ENCODE results near the gene VSIR.

The VSIR gene

DNA sequence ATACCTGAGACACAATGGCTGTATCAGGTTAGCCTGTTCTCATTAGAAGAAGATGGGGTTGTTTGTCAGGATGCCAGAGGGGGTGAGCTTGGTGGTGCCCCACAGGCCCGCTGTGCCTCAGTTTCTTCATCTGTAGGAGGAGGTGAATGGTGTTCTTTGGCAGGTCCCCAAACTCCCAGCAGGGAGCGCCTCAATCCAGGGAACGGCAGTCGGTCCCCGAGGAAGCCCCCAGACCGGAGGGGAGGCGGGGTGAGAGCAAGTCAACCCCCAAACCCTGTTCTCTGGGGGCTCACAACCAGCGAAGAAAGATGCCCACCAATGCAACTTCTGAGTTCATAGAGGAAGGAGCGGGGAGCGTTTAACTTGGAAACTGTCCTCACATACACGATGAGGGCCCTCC is 69.7 kb downstream of the VSIR start:
- Histone ChIP-seq H3K9me3 (ENCODE audit: insufficient read depth, low read length) (no peaks in the 10 kb centered on the region), H3K4me3 (ENCODE audit: insufficient read length, low read depth) (no peak overlapping the region), H3K4me1 (ENCODE audit: insufficient read depth, insufficient read length) (peaks cover 6% of the 10 kb centered on the region), H3K27me3 (ENCODE audit: insufficient read depth, insufficient read length) (no peaks in the 10 kb centered on the region), H3K9ac (ENCODE audit: insufficient read length, low read depth) (no peak overlapping the region), H3K36me3 (ENCODE audit: insufficient read depth, insufficient read length, low read length) (no peaks in the 10 kb centered on the region)
- TF ChIP-seq ZNF274 (IDR thresholded peaks at IDR 0.05; ENCODE audit: low read depth, low read length) (no peak), SUZ12 (IDR thresholded peaks at IDR 0.05; ENCODE audit: extremely low read depth, insufficient read depth, insufficient read length) (no peak), YY1 (IDR thresholded peaks at IDR 0.05; ENCODE audit: insufficient read depth, insufficient read length) (no peak)
- DNase-seq (ENCODE audit: low read depth, low spot score): no peak

DNA sequence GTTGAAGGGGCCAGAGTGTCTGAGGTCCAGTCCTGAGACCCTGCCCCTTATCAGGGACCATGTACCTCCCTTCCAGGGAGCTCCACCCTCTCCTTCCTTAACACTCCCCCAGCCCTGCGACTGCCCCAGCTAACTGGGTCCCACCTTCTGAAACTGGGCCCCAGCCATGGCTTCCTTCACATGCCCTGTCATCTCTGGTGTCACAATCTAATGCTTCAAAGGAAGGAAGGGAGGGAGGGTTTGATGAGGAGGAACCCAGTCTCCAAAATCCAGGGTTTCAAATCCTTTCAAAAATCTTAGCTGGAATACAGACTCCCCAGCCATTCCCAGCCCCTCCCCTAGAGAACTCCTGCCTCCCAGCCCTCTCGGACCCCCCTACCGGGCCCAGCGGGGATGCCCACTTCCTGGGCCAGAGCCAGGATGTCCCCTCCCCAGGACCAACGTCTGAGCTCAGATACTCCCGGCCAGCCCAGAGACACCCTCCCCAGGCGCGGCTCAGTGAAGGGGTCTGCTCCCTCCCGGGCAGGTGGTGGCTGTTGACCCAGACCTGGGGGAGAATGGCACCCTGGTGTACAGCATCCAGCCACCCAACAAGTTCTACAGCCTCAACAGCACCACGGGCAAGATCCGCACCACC is 71.7 kb downstream of the VSIR start:
- no peak for DNase-seq (ENCODE audit: low read depth, low spot score)
- Histone ChIP-seq H3K4me1 (ENCODE audit: insufficient read depth, insufficient read length) (peaks cover 4% of the 10 kb centered on the region), H3K36me3 (ENCODE audit: insufficient read depth, insufficient read length, low read length) (no peaks in the 10 kb centered on the region), H3K9ac (ENCODE audit: insufficient read length, low read depth) (no peak overlapping the region), H3K9me3 (ENCODE audit: insufficient read depth, low read length) (no peaks in the 10 kb centered on the region), H3K27me3 (ENCODE audit: insufficient read depth, insufficient read length) (no peaks in the 10 kb centered on the region), H3K4me3 (ENCODE audit: insufficient read length, low read depth) (no peak overlapping the region)
- TF ChIP-seq ZNF274 (IDR thresholded peaks at IDR 0.05; ENCODE audit: low read depth, low read length) (no peak), SUZ12 (IDR thresholded peaks at IDR 0.05; ENCODE audit: extremely low read depth, insufficient read depth, insufficient read length) (no peak), YY1 (IDR thresholded peaks at IDR 0.05; ENCODE audit: insufficient read depth, insufficient read length) (no peak)

DNA sequence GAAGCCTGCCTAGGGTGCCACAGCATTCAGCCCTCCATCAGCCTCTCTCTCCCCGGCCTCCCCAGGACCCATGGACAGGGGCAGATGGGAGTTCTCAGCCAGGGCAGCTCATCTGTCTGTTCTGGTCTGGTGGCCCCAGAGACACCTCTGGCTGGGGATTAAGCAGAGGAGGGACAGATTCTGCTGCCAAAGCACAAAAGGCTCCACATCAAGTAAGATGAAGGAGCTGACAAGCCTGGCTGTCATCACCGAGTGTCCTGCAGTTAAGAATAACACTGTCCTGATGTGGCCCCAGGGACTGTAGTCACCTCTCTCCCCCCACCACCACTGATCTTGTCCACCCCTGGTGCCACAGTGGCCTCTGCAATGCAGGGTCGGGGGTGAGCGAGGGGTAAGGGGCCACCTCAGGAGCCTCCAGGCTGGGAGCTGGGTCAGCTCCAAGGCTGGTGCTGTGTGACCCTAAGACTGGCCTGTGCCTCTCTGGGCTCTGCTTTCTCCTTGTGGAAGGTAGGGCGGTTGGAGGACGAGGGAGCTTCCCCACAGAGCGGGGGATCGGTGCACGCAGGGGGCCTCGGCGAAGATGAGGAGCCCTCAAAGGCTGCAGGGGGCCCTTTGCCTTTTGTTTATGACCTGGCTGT is 72.5 kb downstream of the VSIR start:
- H3K27me3 ChIP-seq (ENCODE audit: insufficient read depth, insufficient read length): no peaks in the 10 kb centered on the region
- H3K36me3 ChIP-seq (ENCODE audit: insufficient read depth, insufficient read length, low read length): no peaks in the 10 kb centered on the region
- no peak overlapping the region for H3K9ac ChIP-seq (ENCODE audit: insufficient read length, low read depth)
- H3K4me3 ChIP-seq (ENCODE audit: insufficient read length, low read depth): no peak overlapping the region
- DNase-seq (ENCODE audit: low read depth, low spot score): no peak
- H3K9me3 ChIP-seq (ENCODE audit: insufficient read depth, low read length): no peaks in the 10 kb centered on the region
- TF ChIP-seq YY1 (IDR thresholded peaks at IDR 0.05; ENCODE audit: insufficient read depth, insufficient read length) (no peak), SUZ12 (IDR thresholded peaks at IDR 0.05; ENCODE audit: extremely low read depth, insufficient read depth, insufficient read length) (no peak)
- peaks cover 10% of the 10 kb centered on the region for H3K4me1 ChIP-seq (ENCODE audit: insufficient read depth, insufficient read length)

DNA sequence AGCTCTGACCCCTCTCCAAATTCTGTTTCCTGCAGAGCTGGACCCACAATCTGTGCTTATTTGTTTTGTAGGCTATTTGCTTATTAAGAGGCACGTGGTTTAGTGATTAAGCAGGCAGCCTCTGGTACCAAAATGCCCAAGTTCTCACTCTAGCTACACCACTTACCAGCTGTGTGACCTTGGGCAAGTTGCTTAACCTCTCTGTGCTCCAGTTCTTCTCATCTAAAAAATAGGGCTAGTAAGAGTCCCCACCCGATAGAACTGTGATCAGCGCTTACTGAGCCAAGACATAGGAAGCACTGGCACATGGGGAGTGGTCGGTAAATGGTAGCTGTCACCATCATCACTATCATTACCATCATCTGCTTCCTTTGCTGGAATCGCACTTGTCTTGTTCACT is 74.6 kb downstream of the VSIR start:
- Histone ChIP-seq H3K27me3 (ENCODE audit: insufficient read depth, insufficient read length) (no peaks in the 10 kb centered on the region), H3K4me1 (ENCODE audit: insufficient read depth, insufficient read length) (peaks cover 10% of the 10 kb centered on the region), H3K36me3 (ENCODE audit: insufficient read depth, insufficient read length, low read length) (no peaks in the 10 kb centered on the region), H3K4me3 (ENCODE audit: insufficient read length, low read depth) (no peak overlapping the region), H3K9me3 (ENCODE audit: insufficient read depth, low read length) (no peaks in the 10 kb centered on the region), H3K9ac (ENCODE audit: insufficient read length, low read depth) (no peak overlapping the region)
- TF ChIP-seq SUZ12 (IDR thresholded peaks at IDR 0.05; ENCODE audit: extremely low read depth, insufficient read depth, insufficient read length): no peak
- no peak for TF ChIP-seq YY1 (IDR thresholded peaks at IDR 0.05; ENCODE audit: insufficient read depth, insufficient read length)
- no peak for TF ChIP-seq ZNF274 (IDR thresholded peaks at IDR 0.05; ENCODE audit: low read depth, low read length)
- DNase-seq (ENCODE audit: low read depth, low spot score): no peak

DNA sequence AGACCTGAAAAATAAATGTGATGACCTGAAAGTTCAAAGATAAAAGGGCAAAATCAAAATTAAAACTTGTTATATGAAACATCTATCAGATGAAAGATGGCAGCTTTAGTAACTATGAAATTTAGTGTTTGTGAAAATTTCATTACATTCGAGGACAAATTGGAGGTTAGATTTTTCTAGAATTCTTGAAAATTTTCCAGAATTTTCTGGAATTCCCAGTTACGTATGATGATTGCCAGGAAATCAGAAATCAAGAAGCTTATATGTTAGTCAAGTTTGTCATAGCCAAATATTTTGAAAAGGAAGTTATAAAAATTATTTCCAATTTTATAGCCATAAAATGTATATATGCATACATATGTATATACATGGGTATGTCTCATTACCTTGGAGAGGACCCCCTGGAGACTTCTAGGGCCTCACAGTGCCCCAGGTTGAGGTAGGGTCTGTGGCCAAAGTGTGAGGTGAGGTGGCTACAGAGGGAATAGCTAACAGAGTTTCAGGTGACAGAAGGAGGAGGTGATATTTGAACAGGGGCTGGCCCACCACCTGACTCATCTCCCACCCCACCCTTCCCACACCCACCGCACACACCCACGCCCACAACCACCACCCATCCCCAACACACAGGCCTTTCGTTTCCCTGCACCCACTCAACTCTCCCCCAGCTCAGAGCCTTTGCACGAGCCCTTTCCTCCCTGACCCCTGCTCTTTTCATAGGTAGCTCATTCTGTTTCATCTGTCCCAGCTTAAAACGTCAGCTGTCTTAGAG is 75.2 kb downstream of the VSIR start:
- no peak overlapping the region for H3K9ac ChIP-seq (ENCODE audit: insufficient read length, low read depth)
- no peak for DNase-seq (ENCODE audit: low read depth, low spot score)
- peaks cover 10% of the 10 kb centered on the region for H3K4me1 ChIP-seq (ENCODE audit: insufficient read depth, insufficient read length)
- no peaks in the 10 kb centered on the region for H3K36me3 ChIP-seq (ENCODE audit: insufficient read depth, insufficient read length, low read length)
- no peak overlapping the region for H3K4me3 ChIP-seq (ENCODE audit: insufficient read length, low read depth)
- no peaks in the 10 kb centered on the region for H3K9me3 ChIP-seq (ENCODE audit: insufficient read depth, low read length)
- TF ChIP-seq YY1 (IDR thresholded peaks at IDR 0.05; ENCODE audit: insufficient read depth, insufficient read length) (no peak), SUZ12 (IDR thresholded peaks at IDR 0.05; ENCODE audit: extremely low read depth, insufficient read depth, insufficient read length) (no peak), ZNF274 (IDR thresholded peaks at IDR 0.05; ENCODE audit: low read depth, low read length) (no peak)
- H3K27me3 ChIP-seq (ENCODE audit: insufficient read depth, insufficient read length): no peaks in the 10 kb centered on the region
